Right atrium auricular region (tissue), 2 donors: Measurements from ENCODE around the gene STARD4. TPM values are rescaled to one million over a fixed set of nuclear protein-coding genes. Genes with fewer than 3 reads are reported as not detected.

Experiments used
- DNase-seq: peaks from one replicate; pipeline ENCODE4 v3.0.0-alpha.2; 2019; ENCODE audit warnings: low spot score
- H3K27ac ChIP-seq, 2 donors: fragments of 200-600 bp; sonication (generic); 1 replicate in 1 of 2; 2 replicates in 1 of 2; pipeline ENCODE4 v1.5.1; 2016 to 2019
- H3K27me3 ChIP-seq, 2 donors: fragments of 200-600 bp; sonication (generic); one replicate each; pipeline versions ENCODE4 v1.5.1 to v1.6.0; 2017 to 2019
- H3K36me3 ChIP-seq: fragments of 200-600 bp; sonication (generic); one replicate; pipeline ENCODE4 v1.5.1; 2016
- H3K4me1 ChIP-seq, 2 donors: fragments of 200-600 bp; sonication (generic); one replicate each; pipeline versions ENCODE4 v1.5.1 to v1.6.0; 2017 to 2019
- H3K4me3 ChIP-seq, 2 donors: fragments of 200-600 bp; sonication (generic); 1 replicate in 1 of 2; 2 replicates in 1 of 2; pipeline ENCODE4 v1.5.1; 2017 to 2019; ENCODE audit warnings: mild to moderate bottlenecking in 1 of 2, moderate library complexity in 1 of 2
- H3K9me3 ChIP-seq, 2 donors: fragments of 200-600 bp; sonication (generic); one replicate each; pipeline ENCODE4 v1.5.1; 2019
- CTCF ChIP-seq, 2 donors: fragments of 200-600 bp; sonication (generic); IDR thresholded peaks; one replicate each; pipeline ENCODE4 v1.5.1; 2019; ENCODE audit warnings: antibody characterized with exemption in 2 of 2
- total RNA-seq, 2 donors: library from RNA; depleted of rRNA; stranded (reverse); fragments of >200 nt; gene quantifications; one replicate each; pipeline ENCODE4 v1.1.0, GENCODE V29; 2016

The STARD4 gene
- total RNA-seq = 10 to 100 TPM; 11.8 to 16.4 TPM

- DNase-seq = peak; percentile 96
- no peak for TF ChIP-seq CTCF (IDR thresholded peaks at IDR 0.05)
- no peaks in the 10 kb centered on the region for H3K36me3 ChIP-seq
- H3K9me3 ChIP-seq = no peaks in the 10 kb centered on the region
- H3K27ac ChIP-seq = peak within 1 kb of the TSS; percentile 85 to 95
- peaks cover 0 to 18% of the 10 kb centered on the region in 2 donors for H3K4me1 ChIP-seq
- H3K4me3 ChIP-seq = peak within 1 kb of the TSS; percentile 77 to 92
- no peaks in the 10 kb centered on the region for H3K27me3 ChIP-seq
Measured at GRCh38 chr5:111512375-111513130, at the start of gene STARD4. Gene STARD4, minus strand, starts transcription at chr5:111512535. Its CDS starts 5,102 bp downstream, at chr5:111507433.

GRCh38 chr5:111559680-111560079 is 47.3 kb upstream of the STARD4 start:
- Histone ChIP-seq H3K9me3 (peaks cover 0 to 15% of the 10 kb centered on the region in 2 donors), H3K27me3 (no peaks in the 10 kb centered on the region), H3K4me1 (peaks cover 0 to 4% of the 10 kb centered on the region in 2 donors), H3K4me3 (no peak overlapping the region), H3K36me3 (no peaks in the 10 kb centered on the region), H3K27ac (no peak overlapping the region)
- no peak for DNase-seq
- TF ChIP-seq CTCF (IDR thresholded peaks at IDR 0.05) = no peak

GRCh38 chr5:111557686-111558085 is 45.4 kb upstream of the STARD4 start:
- no peak for DNase-seq
- Histone ChIP-seq H3K4me1 (no peaks in the 10 kb centered on the region), H3K36me3 (no peaks in the 10 kb centered on the region), H3K27ac (no peak overlapping the region), H3K9me3 (peaks cover 0 to 15% of the 10 kb centered on the region in 2 donors), H3K27me3 (no peaks in the 10 kb centered on the region), H3K4me3 (no peak overlapping the region)
- no peak for TF ChIP-seq CTCF (IDR thresholded peaks at IDR 0.05)

GRCh38 chr5:111557111-111557510 is 44.8 kb upstream of the STARD4 start:
- H3K4me3 ChIP-seq = no peak overlapping the region
- H3K27ac ChIP-seq = no peak overlapping the region
- H3K27me3 ChIP-seq = no peaks in the 10 kb centered on the region
- no peak for TF ChIP-seq CTCF (IDR thresholded peaks at IDR 0.05)
- H3K9me3 ChIP-seq = peaks cover 0 to 15% of the 10 kb centered on the region in 2 donors
- DNase-seq = no peak
- no peaks in the 10 kb centered on the region for H3K36me3 ChIP-seq
- H3K4me1 ChIP-seq = peaks cover 0 to 4% of the 10 kb centered on the region in 2 donors

GRCh38 chr5:111556501-111556900 is 44.2 kb upstream of the STARD4 start:
- Histone ChIP-seq H3K9me3 (peaks cover 0 to 15% of the 10 kb centered on the region in 2 donors), H3K27me3 (no peaks in the 10 kb centered on the region), H3K4me1 (peaks cover 0 to 10% of the 10 kb centered on the region in 2 donors), H3K36me3 (no peaks in the 10 kb centered on the region), H3K27ac (no peak overlapping the region), H3K4me3 (no peak overlapping the region)
- TF ChIP-seq CTCF (IDR thresholded peaks at IDR 0.05) = no peak
- DNase-seq = no peak
